Posterior cingulate gyrus (tissue), 11 donors: ENCODE measurements around the gene L3MBTL4.
"Not testable (repeated sequence)": the region's sequence is repeated elsewhere in the genome, so short reads cannot be mapped to it uniquely, and the experiment has no call there.

ENCODE experiments used
- DNase-seq, 10 donors: peaks; one replicate each; pipeline versions ENCODE4 v3.0.0 to v3.0.0-alpha.2; 2020 to 2021; ENCODE audit warnings: mixed read lengths in 3 of 10
- intact Hi-C: fragments of 100-400 bp; cut with DNase I; formaldehyde crosslinking; loops from one replicate; pipeline ENCODE4 v1.15.1; 2023

L3MBTL4 gene

DNA sequence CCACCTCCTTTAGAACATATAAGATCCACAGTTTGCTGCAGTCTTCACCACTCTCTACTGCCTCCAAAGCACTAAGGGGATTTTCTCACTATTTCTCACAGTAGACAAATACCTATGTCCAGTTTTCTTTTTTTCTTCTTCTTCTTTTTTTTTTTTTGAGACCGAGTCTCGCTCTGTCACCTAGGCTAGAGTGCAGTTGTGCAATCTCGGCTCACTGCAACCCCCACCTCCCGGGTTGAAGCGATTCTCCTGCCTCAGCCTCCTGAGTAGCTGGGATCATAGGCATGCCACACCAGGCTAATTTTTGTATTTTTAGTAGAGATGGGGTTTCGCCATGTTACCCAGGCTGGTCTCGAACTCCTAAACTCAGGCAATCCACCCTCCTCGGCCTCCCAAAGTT, 6.2 kb downstream of the L3MBTL4 start:
- DNase-seq, intact Hi-C loops: not testable (repeated sequence)

DNA sequence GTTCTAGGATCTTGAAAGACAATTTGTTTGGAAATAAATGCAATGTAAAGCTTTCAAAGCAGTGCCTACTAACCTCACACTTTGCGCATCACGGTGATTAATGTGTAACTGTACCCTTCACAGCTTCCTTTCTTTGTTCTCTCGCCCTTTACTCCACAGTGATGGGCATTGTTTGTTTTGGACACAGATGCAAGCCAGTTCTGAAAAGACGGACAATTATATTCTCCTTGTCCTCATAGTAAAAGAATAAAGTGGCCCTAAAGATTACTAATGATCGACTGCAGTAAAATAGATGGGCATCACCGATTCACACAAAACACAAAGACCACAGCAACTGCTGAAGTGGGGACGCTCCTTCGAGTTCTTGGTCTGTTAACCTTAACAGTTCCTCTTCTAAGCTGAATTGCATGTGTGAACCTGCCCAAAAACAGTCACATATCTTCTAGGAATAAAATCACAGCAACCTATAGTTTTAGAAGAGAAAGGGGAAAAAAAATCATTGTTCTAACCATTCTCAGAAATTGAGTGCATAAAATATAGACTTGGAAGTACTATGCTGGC, 7.7 kb downstream of the L3MBTL4 start:
- intact Hi-C loops = no loop called here
- DNase-seq = no peak

GRCh38 chr18:6406075-6406909, 8.4 kb downstream of the L3MBTL4 start:
- intact Hi-C loops = no loop called here
- peak in 1 of 10 donors; percentile 43 for DNase-seq

DNA sequence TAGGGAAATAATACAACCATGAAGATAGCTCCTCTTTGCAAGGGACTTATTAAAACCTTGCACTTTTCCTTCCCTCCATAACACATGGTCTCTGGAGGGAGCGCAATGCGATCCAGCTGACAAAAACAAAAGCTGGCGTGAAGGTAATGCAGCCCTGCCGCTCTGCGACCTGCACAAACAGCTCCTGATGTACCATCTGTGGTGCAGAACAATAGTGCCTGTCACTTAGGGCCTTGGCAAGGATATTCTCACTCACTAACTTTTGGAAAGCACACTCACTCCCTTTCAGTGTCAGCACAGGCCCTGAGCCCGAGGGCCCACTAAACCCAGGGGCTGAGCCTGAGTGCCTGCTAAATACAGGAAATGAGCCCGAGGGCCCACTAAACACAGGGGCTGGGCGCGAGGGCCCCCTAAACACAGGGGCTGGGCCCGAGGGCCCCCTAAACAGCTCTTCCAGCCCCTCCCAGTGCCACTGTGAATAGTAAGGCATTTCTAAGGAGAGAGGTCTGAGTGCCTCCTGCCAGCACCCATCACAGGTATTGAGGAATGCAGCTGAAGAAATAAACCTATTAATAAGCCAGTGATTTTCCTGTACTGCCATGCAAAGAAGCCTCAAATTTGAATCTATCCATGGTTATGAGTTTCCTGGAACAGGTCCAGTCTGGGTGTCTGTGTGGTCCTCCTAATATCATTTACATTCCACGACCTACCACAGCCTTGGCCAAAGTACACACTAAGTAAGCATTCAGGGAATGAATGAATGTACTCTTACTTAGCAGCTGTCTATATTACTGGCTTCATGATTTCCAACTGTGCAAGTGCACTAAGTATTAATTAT, 9.3 kb downstream of the L3MBTL4 start:
- intact Hi-C loops = no loop called here
- peak in 2 of 10 donors; percentile 35 to 37 for DNase-seq

DNA sequence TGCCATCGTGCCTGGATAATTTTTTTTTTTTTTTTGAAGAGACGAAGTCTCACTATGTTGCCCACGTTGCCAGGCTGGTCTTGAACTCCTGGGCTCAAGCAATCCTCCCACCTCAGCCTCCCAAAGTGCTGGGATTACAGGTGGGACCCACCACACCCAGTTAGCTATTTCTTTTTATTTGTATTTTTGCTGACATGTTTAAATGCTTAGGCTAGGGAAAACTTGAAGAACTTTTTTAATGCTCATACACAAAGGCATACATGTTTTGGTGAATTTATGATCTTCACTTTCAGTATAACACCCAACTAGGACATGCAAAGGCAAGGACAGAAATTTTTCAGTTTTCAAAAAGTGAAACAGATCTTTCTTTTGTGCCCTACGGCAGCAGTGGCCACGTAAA, 9.9 kb downstream of the L3MBTL4 start:
- intact Hi-C loops = no loop called here
- DNase-seq = peak in 1 of 10 donors; percentile 24

DNA sequence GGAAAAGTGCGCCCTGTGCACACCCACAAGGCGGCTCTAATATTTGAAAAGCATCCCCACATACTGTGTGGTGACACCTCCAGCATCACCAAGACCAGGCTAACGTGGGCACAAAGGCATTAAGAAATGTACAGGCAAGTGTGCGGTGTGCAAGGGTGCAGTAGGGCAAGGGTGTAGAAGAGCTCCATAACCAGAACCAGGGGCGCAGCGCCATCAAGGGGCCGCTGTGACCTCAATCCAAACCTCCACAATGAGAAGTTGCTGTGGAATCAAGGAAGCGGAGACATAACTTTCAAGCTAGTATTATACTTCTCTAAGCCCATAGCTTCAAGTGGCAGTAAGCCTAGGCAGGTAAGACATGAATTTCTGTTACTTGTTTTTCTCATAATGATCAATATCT, 13.0 kb downstream of the L3MBTL4 start:
- DNase-seq = peak in 3 of 10 donors; percentile 32 to 88 (median 52)
- intact Hi-C loops = no loop called here

- intact Hi-C loops = no loop called here
- no peak for DNase-seq
Observed at GRCh38 chr18:6399776-6400175, 14.9 kb downstream of the L3MBTL4 start.

DNA sequence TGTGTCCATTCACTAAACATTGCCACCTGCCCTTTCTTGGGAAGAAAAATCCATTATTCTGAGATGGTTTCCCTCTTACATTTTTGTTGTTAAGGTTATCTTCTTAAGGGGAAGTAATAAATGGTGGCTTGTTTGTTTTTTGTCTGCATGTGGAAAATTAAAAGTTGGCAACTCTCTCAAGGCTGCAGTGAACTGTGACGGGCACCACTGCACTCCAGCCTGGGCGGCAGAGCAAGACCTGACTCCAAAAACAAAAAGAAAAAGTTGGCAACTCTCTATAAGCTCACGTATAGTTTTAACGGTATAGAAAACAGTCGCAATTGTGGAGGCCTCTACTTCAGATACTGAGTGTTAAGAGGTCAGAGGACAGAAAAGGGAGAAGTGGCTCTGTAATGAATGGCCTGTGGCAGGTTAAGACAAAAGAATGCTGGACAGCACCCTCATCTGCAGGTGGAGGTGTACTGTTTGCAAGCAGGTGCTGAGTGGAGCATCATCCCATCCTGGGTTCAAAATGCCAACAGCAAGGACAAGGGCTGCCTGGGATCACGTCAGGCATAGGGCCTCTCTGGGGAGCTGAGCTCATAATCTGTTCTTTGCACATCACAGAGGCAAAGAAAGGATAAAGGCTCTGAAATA, 16.7 kb downstream of the L3MBTL4 start:
- intact Hi-C loops = no loop called here
- DNase-seq = peak in 1 of 10 donors; percentile 39

DNA sequence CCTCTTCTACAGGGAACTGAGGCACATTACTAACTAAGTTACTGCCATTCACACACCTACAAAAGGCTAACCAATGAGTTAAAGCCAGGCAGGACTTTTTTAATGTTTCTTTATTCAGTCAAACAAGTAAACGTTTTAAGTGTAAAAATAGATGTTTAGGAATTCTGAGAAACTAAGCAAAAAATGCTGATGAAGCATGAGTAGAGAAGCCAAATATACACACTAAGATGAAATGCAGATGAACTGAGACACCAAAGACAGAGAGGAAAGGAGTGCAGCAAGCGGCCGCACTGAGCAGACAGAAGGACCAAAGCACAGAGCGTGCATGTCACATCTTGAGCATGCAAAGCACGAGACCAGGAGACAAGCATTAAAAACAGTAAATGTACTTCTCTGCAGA, 17.9 kb downstream of the L3MBTL4 start:
- DNase-seq = peak in 1 of 10 donors; percentile 70
- intact Hi-C loops = no loop called here

DNA sequence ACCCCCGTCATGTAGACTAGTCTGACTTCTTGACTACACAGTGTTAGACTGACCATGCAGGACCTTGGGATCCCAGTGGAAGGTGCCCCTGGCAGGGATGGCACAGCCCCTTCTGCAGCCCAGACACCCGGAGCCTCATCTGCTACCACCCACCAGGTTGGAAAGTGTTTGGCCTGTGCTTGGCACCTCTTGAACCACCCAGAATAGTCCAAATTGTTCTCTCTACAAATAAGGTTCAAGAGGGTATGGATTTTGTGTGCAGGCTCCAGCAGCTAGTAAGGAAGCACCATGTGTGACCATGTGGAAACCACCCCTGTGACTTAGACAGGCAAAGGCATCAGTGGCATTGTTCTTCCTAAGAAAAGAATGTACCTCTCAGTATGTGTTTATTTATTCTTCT, 18.4 kb downstream of the L3MBTL4 start:
- intact Hi-C loops = no loop called here
- peak in 1 of 10 donors; percentile 49 for DNase-seq

DNA sequence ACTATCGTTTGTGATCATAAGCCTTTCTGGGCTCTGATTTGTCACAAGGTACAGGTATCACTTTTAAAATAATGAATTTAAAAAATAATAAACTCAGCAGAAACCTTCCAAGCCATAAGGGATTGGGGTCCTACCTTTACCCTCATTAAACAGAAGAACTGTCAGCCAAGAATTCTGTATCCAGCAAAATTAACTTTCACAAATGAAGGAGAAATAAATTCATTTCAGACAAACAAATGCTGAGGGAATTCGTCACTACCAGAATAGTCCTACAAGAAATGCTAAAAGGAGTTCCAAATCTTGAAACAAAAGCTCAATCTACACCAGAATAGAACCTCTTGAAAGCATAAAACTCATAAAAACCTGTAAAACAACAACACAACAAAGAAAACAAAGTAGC, 25.7 kb downstream of the L3MBTL4 start:
- DNase-seq = no peak
- intact Hi-C loops = no loop called here

DNA sequence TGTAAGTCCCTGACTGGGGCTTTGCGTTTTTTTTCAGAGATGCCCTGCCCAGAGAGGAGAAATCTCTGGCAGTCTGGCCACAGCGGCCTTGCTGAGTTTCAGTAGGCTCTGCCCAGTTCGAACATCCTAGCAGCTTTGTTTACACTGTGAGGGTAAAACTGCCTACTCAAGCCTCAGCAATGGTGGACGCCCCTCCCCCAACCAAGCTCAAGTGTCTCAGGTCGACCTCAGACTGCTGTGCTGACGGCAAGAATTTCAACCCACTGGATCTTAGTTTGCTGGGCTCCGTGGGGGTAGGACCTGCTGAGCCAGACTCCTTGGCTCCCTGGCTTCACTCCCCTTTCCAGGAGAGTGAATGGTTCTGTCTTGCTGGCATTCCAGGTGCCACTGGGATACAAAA, 31.7 kb downstream of the L3MBTL4 start:
- intact Hi-C loops = no loop called here
- no peak for DNase-seq

DNA sequence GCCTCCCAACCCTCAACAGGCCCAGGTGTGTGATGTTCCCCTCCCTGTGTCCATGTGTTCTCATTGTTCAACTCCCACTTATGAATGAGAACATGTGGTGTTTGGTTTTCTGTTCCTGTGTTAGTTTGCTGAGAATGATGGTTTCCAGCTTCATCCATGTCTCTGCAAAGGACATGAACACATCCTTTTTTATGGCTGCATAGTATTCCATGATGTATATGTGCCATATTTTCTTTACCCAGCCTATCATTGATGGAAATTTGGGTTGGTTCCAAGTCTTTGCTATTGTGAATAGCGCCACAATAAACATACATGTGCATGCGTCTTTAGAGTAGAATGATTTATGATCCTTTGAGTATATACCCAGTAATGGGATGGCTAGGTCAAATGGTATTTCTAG, 37.2 kb downstream of the L3MBTL4 start:
- intact Hi-C loops, DNase-seq: not testable (repeated sequence)

GRCh38 chr18:6376433-6377229, 38.1 kb downstream of the L3MBTL4 start:
- intact Hi-C loops = no loop called here

DNA sequence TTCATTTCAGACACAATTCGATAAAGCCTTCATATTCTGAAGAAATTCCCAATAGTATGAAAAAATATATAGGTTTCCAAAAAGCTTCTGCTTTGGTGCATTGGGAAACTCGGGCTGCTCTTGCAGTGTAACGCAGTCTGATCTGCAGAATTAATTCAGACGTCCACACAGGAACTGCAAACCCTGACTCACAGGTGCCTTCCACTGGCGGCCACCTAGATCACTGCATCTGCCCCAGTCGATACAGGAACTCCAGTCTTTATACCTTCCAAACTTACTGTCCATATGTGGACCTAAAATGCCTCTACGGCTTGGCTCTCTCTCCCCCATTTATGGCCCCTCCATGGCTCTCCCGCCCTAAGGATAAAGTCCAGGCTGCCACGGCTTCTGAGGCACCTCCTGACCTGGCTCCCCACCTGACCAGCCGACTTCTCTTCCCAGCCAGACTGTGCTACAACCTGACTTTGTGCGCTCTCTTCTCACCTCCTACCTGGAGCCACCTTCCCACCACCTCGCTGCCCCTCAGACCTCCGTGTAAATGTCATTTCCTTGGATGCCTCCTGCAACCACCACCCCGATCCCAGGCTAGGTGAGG, 39.7 kb downstream of the L3MBTL4 start:
- DNase-seq = no peak
- intact Hi-C loops = no loop called here

More at GRCh38 chr18:6376433-6377229, 38.1 kb downstream of the L3MBTL4 start:
- no peak for DNase-seq

DNA sequence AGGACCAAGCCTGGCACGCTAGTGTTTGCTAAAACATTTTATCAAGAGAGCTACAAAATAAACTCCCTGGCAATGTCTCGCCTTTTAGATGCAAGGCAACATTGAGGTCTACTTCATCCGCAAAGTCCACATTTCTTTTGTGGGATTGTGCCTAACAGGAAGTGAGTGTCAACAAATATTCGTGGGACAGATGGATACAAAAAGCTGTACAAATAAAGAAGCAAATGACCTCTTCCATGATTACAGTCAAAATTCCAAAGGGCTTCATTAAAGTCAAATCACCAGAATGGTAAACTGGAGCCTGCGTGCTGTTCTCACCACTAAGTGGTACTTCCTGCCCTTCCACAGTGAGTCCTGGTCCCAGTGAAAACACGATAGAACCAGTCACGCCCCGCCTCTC, 40.4 kb downstream of the L3MBTL4 start:
- intact Hi-C loops = no loop called here
- no peak for DNase-seq

GRCh38 chr18:6373187-6373586, 41.5 kb downstream of the L3MBTL4 start:
- no peak for DNase-seq
- intact Hi-C loops = no loop called here

GRCh38 chr18:6370886-6371635, 43.6 kb downstream of the L3MBTL4 start:
- no peak for DNase-seq
- intact Hi-C loops = no loop called here

DNA sequence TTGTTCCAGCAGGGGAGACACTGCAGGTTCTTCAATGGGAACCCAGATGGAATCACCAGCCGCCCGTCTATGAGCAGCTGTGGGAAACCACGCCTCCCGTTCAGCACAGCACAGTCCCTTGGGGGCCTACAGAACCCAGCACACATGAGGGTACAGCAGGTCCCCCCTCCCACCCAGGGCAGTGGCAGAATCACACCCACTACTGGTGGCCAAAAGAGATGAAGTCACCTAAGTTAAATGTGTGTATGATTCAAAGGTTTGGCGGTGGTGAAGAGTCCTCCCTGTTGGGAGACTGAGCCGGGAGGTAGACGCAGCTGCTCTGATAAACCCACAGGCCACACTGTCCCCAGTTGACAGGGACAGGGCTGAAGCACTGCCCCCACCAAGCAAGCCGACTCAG, 44.3 kb downstream of the L3MBTL4 start:
- intact Hi-C loops = no loop called here
- peak in 1 of 10 donors; percentile 83 for DNase-seq
